HG03095 (cell line): ENCODE measurements around the gene IRF3.

Source experiments
- ATAC-seq: cut with Tn5 transposase; IDR thresholded peaks from one replicate; pipeline ENCODE4 v1.9.1; 2021; ENCODE audit warnings: moderate library complexity; ENCODE audit not compliant: unreplicated experiment

IRF3 gene, protein sequence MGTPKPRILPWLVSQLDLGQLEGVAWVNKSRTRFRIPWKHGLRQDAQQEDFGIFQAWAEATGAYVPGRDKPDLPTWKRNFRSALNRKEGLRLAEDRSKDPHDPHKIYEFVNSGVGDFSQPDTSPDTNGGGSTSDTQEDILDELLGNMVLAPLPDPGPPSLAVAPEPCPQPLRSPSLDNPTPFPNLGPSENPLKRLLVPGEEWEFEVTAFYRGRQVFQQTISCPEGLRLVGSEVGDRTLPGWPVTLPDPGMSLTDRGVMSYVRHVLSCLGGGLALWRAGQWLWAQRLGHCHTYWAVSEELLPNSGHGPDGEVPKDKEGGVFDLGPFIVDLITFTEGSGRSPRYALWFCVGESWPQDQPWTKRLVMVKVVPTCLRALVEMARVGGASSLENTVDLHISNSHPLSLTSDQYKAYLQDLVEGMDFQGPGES

DNA sequence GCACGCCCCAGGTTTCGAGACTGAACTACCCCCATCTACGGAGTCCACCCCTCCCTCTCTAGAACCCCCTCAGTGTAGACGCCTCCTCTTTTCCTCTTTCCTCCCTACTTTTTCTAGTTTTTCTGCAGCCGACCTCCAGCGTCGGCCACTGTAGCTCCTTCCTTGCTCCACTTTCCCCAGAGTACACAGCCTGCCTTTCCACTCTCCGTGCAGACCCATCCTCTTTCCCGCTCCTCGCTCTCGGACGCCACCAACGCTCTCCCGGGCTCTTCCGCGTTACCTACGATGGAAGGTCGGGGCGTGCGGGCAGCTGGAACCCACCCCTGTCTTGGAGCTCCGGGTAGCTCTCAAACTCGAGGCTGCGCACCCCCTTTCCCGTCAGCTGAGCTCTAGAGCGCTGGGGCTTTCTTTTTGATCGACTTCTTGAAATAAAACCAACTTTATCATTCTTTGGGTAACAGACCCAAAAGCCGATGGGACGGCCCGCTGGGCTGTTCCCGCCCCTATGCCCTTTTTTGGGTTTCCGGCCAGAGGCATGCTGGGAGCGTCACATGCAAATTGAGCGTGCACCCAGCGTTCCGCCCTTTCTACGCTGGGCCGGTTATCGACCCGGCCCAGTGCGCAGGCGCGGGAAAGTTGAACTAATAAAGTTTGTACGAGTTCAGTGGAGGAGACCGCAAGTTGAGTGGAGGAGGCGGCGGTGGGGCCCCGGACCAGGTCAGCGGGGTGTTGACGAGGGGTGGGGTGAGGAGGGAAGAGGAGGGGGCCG lies at the start of gene IRF3, which contains the start of gene BCL2L12:
TSS of gene IRF3 (minus strand) at position 507 of the 769 bp plus-strand sequence. CDS start 1,019 bp downstream, outside the sequence.
TSS of gene BCL2L12 (plus strand) at position 583 of the 769 bp plus-strand sequence. CDS start 760 bp downstream, outside the sequence.
- peak; percentile 75 for ATAC-seq

DNA sequence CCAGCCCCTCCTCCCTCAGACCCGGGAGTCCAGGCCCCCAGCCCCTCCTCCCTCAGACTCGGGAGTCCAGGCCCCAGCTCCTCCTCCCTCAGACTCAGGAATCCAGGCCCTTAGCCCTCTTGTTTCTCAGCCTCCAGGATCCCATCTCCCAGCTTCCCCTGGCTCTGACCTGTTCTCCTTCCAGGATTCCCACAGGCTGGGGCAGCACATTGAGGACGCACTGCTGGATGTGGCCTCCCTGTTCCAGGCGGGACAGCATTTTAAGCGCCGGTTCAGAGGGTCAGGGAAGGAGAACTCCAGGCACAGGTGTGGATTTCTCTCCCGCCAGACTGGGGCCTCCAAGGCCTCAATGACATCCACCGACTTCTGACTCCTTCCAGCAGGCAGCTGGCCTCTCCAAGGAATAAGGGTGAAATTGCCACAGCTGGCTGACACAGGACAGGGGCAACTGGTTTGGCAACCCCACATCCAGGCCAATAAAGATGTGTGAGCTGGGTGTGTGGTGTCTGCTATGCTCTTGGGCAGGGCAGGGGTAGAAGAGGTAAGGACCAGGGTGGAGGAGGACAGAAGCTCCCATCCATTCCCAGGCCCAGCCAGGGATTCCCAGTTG lies 47.7 kb upstream of the IRF3 start:
- no peak for ATAC-seq

DNA sequence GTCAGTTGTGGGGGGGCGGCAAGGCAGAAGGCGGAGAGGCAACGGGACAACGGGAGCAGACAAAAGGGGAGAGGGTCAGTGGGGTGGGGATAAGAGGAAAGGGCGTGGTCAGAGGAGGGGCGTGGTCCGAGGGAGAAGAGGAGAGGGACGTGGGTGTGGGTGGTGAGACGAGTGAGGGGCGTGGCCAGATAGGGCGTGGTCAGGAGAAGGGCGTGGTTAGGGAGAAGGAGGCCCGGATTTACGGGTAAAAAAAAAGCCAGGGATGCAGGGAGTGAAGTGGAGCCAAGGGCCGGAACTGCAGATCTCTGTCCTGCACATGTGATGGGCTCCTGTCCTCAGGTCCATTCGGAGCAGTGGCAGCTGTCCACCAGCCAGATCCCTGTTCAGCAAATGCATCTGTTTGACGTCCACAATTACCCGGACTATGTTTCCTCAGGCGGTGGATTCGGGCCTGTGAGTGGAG lies 46.8 kb upstream of the IRF3 start:
- no peak for ATAC-seq

DNA sequence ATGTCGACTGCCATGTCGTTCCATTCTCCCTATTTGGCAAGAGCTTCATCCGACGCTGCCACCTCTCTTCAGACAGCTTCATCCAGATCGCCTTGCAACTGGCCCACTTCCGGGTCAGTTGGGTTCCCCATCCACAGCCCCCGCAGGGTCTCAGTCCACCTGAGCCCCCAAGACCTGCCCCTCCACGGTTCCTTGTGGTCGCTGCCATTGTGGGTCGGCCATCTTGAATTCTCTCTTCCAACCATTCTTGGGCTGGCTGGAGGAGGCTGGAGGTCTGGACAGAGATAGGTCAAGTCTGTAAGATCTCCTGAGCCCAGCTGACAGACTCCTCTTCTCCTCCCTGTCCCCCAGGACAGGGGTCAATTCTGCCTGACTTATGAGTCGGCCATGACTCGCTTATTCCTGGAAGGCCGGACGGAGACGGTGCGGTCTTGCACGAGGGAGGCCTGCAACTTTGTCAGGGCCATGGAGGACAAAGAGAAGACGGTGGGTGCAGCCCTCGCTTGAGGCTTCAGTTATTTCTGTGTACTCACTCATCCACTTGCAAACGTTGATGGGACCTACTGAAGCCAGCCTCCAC lies 44.8 kb upstream of the IRF3 start:
- ATAC-seq = no peak

DNA sequence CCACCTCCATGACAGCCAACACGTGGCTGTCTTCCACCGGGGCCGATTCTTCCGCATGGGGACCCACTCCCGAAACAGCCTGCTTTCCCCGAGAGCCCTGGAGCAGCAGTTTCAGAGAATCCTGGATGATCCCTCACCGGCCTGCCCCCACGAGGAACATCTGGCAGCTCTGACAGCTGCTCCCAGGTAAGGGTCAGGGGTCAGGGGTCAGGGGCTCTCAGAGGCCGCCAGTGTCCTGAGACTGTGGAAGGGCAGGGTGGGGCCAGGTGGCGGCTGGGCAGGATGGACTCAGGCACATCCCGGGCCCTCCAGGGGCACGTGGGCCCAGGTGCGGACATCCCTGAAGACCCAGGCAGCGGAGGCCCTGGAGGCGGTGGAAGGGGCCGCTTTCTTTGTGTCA lies 40.3 kb upstream of the IRF3 start:
- no peak for ATAC-seq

DNA sequence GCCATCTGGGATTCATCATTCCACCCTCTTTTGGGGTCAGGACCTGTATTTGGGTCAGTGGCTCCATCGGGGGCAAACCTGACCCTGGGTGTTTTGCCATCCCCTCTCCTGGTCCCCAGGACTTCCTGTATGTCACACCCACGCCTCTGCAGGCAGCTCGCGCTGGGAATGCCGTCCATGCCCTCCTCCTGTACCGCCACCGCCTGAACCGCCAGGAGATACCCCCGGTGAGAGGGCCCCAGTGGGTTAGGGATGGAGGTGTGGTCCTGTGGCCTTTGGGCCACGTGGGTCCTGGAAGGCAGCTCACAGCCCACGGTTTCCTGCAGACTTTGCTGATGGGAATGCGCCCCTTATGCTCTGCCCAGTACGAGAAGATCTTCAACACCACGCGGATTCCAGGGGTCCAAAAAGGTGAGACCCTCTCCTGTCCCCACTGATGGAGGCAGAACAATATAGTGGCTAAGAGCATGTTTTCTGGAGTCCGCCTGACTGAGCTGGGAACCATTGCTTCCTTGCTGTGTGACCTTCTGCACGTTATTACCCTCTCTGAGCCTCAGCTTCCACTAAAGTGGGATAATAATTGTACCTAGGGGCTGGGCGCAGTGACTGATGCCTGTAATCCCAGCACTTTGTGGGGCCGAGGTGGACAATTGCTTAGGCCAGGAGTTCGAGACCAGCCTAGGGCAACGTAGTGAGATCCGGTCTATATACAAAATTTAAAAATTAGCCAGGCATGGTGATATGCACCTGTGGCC lies 39.4 kb upstream of the IRF3 start:
- ATAC-seq = no peak

DNA sequence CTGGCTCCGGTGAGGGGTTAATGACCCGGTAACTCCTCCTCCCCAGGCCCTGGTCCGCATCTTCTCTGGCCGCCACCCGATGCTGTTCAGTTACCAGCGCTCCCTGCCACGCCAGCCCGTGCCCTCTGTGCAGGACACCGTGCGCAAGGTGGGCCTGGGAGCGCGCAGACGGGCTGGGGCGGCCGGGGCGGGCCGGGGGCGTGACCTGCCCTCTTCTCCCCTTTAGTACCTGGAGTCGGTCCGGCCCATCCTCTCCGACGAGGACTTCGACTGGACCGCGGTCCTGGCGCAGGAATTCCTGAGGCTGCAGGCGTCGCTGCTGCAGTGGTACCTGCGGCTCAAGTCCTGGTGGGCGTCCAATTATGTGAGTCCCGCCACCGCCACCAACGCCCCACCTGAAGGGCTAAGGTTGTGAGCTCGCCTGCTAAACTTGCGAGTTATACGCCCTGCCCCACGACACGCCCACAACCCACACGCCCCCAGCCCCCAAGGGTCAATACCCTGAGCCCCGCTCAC lies 35.7 kb upstream of the IRF3 start:
- ATAC-seq = no peak

DNA sequence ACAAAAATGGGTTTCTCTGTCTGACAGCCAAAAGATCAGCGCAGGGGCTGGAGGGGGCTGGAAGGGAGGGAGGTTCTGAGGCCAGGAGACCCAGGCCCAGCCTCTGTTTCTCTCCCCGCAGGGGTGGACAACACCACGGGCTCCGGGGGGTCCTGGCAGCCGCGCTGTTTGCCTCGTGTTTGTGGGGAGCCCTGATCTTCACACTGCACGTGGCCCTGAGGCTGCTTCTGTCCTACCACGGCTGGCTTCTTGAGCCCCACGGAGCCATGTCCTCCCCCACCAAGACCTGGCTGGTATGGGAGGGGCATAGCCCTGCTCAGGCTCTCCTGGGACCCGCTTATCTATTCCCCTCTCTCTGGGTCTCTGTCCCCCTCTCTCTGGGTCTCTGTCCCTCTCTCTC lies 34.9 kb upstream of the IRF3 start:
- ATAC-seq = no peak

DNA sequence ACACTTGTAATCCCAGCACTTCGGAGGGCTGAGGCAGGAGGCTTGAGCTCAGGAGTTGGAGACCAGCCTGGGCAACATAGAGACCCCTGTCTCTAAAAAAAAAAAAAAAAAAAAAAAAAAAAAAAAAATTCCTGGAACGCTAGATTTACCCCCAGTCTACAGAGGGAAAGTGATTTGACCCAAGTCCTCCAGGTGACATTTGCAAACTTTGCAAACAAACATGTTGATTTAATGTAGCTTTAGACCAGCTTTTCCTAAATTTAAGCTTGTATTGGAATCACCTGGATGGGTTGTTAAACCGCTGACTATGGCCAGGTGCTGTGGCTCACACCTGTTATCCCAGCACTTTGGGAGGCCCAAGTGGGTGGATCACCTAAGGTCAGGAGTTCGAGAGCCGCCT lies 33.7 kb upstream of the IRF3 start:
- ATAC-seq = no peak

DNA sequence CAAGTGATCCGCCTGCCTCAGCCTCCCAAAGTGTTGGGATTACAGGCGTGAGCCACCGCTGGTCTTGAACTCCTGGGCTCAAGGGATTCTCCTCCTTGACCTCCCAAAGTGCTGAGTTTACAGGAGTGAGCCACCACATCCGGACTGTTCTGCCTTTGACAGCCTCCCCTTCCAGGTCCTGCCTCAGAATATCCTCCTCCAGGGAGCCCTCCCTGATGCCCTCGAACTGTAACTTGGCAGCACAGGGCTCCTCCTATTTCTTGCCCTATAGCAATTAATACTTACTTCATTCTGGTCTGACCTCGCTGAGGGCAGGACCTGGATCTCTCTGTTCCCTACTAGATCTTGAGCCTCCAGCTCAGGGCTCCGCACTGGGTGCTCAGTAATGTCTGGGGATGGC lies 31.2 kb upstream of the IRF3 start:
- ATAC-seq = no peak

DNA sequence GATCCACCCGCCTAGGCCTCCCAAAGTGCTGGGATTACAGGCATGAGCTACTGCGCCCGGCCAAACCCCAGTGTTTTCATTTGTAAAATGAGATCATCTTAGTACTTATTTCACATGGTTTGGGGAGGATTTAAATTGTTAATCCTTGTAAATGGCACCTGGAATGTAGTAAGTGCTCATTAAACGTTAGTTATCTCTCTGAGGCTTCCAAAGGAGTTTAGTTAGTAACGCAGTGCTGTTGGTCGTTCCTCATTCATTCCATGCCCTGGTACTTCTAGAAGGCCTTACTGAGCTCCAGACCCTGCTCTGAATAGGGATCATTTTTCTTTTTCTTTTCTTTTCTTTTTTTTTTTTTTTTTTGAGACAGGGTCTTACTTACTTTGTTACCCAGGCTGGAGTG lies 30.5 kb upstream of the IRF3 start:
- no peak for ATAC-seq

DNA sequence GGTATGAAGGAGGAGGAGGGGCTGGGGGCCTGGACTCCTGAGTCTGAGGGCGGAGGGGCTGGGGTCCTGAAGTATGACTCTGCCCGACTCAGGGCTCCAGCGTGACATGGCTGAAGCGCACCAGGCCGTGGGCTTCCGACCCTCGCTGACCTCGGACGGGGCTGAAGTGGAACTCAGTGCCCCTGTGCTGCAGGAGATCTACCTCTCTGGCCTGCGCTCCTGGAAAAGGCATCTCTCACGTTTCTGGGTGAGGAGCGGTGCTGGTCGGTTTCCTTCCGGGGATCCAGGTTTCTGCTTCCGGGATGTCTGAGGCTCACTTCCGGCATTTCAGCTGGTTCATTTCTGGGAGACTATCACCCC lies 26.5 kb upstream of the IRF3 start:
- no peak for ATAC-seq

DNA sequence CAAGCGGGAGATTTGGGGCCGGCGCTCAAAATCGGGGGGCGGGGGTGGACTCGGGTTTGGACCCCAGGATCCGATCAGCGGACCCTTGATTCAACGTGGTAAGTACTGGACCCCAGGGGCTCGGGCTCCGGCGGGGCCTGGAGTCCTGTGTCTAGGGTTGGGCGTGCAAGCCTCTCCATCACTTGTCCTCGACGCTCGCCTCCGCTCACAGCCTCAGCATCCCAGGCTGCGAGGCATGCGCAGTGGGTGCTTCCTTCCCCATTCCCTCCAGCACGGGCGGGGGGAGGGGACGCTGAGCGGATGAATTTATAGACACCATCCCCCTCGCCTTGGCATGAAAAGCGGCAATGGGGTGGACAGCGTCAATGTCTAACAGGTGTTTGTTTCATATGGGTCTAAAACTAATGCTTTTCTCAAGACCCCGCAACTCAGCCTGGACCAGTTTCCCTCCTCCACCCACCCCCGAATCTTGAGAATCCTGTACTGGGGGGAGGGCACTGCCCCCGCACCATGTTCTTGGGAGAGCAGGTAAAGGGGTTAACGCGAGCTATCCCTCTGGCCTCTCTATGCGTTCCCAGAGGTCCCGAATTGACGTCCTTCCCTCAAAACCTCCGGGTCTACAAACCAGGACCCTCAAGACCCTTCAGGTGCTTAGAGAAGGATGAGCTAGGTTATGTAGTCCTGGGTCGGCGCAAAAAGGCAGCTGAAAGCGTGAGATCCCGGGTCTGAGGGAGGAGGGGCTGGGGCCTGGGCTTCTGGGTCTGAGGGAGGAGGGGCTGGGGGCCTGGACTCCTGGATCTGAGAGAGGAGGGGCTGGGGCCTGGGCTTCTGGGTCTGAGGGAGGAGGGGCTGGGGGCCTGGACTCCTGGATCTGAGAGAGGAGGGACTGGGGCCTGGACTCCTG lies 25.8 kb upstream of the IRF3 start:
- ATAC-seq = no peak

DNA sequence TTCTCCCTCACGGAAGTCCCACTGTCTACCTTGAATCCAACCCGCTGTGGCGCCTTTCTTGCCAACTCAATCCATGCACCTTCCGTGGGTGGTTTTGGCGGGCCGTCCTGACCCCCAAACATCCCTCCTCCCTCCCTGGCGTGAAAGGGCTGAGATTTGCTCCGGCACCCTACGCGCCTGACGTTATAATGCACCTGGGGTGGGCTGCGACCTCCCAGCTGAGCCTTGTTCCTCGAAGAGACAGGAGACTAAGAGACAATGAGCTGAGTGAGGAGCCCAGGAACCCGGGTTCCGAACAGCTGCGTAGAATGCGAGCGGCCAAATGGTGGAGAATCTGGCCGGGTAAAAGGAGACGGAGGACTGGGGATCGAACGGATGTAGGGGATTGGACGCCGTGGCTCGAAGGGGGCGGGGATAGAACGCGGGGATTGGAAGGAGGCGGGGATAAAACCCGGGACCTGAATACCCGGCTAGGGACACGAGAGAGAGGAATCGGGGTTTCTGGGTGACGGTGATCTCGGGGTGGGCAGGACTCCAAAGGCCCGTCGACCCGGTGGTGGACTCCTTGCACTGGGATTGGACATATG lies 25.1 kb upstream of the IRF3 start, which contains the start of gene CPT1C:
TSS of gene CPT1C (plus strand) at position 461 of the 587 bp plus-strand sequence. CDS start 1,137 bp downstream, outside the sequence.
- no peak for ATAC-seq

DNA sequence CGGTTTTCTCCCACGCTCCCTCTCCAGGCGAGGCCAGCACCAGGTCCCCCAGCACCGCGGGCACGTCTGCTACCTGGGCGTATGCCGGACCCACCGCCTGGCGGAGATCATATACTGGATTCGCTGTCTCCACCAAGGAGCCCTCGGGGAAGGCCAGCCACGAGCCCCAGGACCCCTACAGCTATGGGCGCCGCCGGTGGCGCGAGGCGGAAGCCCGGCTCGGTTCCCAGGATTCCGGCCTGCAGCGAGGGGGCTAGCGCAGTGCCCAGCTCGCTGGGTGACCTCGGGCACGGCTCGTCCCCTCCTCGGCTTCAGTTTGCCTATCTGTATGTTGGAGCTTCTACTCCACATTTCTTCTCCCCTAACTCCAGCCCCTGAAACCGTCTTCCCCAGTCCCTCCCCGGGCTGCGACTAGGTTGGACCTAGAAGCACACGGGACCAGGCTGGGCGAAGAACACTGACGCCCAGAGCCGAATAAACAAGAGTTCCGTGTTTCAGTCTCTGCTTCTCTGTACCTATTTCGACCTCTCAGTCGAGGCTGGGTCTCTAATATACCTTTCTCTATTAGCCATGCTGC lies 24.5 kb upstream of the IRF3 start:
- ATAC-seq = no peak

DNA sequence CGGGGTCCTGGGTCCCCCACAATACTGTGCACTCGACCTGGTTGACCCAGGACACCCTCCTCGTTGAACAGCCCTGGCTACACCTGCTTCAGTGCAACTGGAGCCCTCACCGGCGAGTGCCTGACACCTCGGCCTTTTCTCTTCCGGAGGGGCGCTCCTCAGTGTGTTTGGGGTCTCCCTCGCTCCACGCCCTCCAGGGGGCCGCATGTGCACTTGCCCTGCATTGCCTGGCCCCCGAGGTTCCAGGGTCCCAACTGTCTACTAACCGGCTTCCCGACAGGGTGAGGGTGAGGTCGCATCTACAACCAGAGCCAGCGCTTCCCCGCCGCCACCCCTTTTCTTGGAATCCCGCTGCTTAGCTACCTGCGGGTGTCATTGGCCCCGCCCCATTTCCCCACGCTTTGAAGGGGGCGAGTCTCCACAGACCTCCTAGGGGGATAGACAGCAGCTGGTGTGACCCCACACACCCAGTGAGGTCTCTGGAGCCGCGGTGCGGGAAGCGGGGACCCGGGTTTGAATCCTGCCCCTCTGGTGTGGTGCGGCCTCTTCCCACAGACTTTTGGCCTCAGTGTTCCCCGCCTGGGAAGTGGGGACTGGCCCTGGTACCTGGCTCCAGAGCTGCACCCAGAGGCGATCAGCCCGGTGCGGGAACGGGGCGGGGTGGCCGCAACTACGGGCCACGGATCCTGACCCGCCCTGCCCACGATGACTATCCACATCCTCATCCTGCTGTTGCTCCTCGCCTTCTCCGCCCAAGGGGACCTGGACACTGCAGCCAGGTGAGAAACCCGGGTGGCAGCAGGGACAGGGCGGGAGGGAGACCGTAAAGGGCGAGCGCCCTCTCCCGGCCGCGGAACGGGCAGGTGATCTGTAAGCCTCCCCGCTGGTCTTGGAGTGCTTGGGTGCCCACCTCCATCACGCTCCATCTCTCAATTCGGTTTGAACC lies 23.7 kb upstream of the IRF3 start, which contains the start of gene ADM5:
TSS of gene ADM5 (plus strand) at position 462 of the 946 bp plus-strand sequence. CDS start at position 706, 244 bp downstream.
- no peak for ATAC-seq

DNA sequence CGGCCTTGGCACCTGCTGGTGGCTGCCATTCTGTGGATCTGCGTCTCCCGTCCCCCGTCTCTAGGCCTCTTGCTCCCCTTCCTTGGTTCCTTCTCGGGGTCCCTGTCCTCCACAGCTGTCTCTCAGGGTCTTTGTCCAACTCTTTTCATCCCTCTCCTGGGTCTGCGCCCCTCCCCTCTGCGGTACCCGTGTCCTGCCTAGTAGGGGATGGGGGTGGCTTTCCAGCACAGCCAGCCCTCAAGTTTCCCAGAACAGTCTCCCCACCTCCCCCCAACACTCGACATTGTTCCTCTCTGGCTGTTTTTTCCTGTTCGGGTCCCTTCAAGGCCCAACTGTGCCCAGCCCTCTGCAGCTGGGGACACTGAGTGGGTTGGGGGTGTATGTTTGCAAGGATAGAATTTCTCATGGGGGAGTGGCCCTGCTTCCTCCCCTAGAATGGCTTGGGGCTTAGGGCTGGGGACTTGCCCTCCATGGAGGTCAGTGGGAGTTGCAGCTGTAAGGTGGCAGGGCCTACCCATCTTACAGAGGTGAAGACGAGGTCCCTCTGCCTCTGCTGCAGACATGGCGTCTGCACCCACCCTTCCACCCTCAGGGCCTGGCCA lies 23.0 kb upstream of the IRF3 start:
- no peak for ATAC-seq
